H1 (cell line): ENCODE results near the gene SLC39A13. TPM values are rescaled to one million over a fixed set of nuclear protein-coding genes. Genes with fewer than 3 reads are reported as not detected.

ENCODE experiments used
- CTCF ChIA-PET: fragments of 300-600 bp; sonication (Branson Sonifier 250); formaldehyde crosslinking; loops from one replicate; lab custom pipeline; 2021; ENCODE audit not compliant: partially characterized antibody; lab: Charles Lee
- POLR2A ChIA-PET: fragments of 300-600 bp; sonication (Branson Sonifier 250); formaldehyde crosslinking; loops from one replicate; lab custom pipeline; 2021; ENCODE audit warnings: inconsistent platforms; ENCODE audit not compliant: partially characterized antibody; lab: Charles Lee
- DNase-seq, 2 experiments: peaks; one replicate each; pipeline versions ENCODE4 v3.0.0 to v3.0.0-alpha.2; 2010 to 2022; ENCODE audit warnings: low spot score in 2 of 2, low read depth in 1 of 2, mixed read lengths in 1 of 2
- FAIRE-seq: peaks from 2 replicates; lab custom pipeline; 2011; peaks lifted over from hg19 to GRCh38; lab: Jason Lieb, UNC
- H2AFZ ChIP-seq: 2 replicates; pipeline ENCODE4 v1.8.1; 2012; ENCODE audit warnings: low read length, inconsistent platforms
- H2AK5ac ChIP-seq: 2 replicates; pipeline ENCODE4 v1.6.1; 2013; ENCODE audit warnings: low read depth, low read length
- H2BK120ac ChIP-seq: replicated peaks from 2 replicates; pipeline ENCODE3; 2013; ENCODE audit warnings: low read depth, low read length, inconsistent platforms
- H2BK12ac ChIP-seq: 2 replicates; pipeline ENCODE4 v1.6.1; 2013; ENCODE audit warnings: low read depth, low read length
- H2BK15ac ChIP-seq: 2 replicates; pipeline ENCODE4 v1.6.1; 2013; ENCODE audit warnings: low read length
- H2BK20ac ChIP-seq: 2 replicates; pipeline ENCODE4 v1.6.1; 2013; ENCODE audit warnings: low read length
- H2BK5ac ChIP-seq: 2 replicates; pipeline ENCODE4 v1.6.1; 2013; ENCODE audit warnings: low read depth, low read length
- H3K14ac ChIP-seq: 2 replicates; pipeline ENCODE4 v1.6.1; 2013; ENCODE audit warnings: inconsistent platforms; ENCODE audit not compliant: insufficient read length
- H3K18ac ChIP-seq: 2 replicates; pipeline ENCODE4 v1.6.1; 2013; ENCODE audit warnings: low read length; ENCODE audit errors: extremely low read depth
- H3K23ac ChIP-seq: 2 replicates; pipeline ENCODE4 v1.6.1; 2013; ENCODE audit warnings: inconsistent platforms; ENCODE audit not compliant: insufficient read length
- H3K23me2 ChIP-seq: 2 replicates; pipeline ENCODE4 v1.6.1; 2013; ENCODE audit warnings: low read depth, low read length
- H3K27ac ChIP-seq: 2 replicates; pipeline ENCODE4 v1.6.1; 2011; ENCODE audit warnings: low read depth, low read length, inconsistent platforms
- H3K27me3 ChIP-seq, 4 experiments: replicated peaks in 1 of 4; 1 replicate in 1 of 4; 2 replicates in 3 of 4; pipeline versions ENCODE4 v1.6.1 to v1.8.1; 2011 to 2013; ENCODE audit warnings: low read length in 3 of 4, mild to moderate bottlenecking in 3 of 4, inconsistent platforms in 2 of 4, mixed read lengths in 2 of 4, moderate library complexity in 1 of 4; ENCODE audit not compliant: control insufficient read depth in 3 of 4, insufficient read depth in 3 of 4; ENCODE audit errors: extremely low read depth in 1 of 4
- H3K36me3 ChIP-seq, 4 experiments: 2 replicates each; pipeline versions ENCODE4 v1.6.1 to v1.8.1; 2011 to 2013; ENCODE audit warnings: mild to moderate bottlenecking in 4 of 4, low read length in 3 of 4, moderate library complexity in 2 of 4, control low read depth in 1 of 4, inconsistent platforms in 1 of 4; ENCODE audit not compliant: insufficient read depth in 4 of 4, control insufficient read depth in 2 of 4
- H3K4ac ChIP-seq: replicated peaks from 2 replicates; pipeline ENCODE3; 2013; ENCODE audit warnings: low read length, low read depth, mixed read lengths, inconsistent platforms; ENCODE audit not compliant: insufficient read length
- H3K4me1 ChIP-seq, 4 experiments: replicated peaks in 1 of 4; 1 replicate in 1 of 4; 2 replicates in 3 of 4; pipeline versions ENCODE4 v1.6.1 to v1.8.1; 2011 to 2013; ENCODE audit warnings: low read length in 3 of 4, inconsistent platforms in 2 of 4, mixed read lengths in 1 of 4; ENCODE audit not compliant: insufficient read depth in 4 of 4, control insufficient read depth in 3 of 4
- H3K4me2 ChIP-seq, 2 experiments: 2 replicates each; pipeline versions ENCODE4 v1.6.1 to v1.8.1; 2011 to 2013; ENCODE audit warnings: low read depth in 2 of 2, low read length in 2 of 2, control low read depth in 1 of 2, inconsistent platforms in 1 of 2, mild to moderate bottlenecking in 1 of 2; ENCODE audit not compliant: insufficient read depth in 1 of 2
- H3K4me3 ChIP-seq, 4 experiments: fragments of 200-600, 300-600 bp in 1 of 4; sonication (generic), shearing (Covaris generic), sonication (Bioruptor Twin) in 1 of 4; 2 replicates each; pipeline versions ENCODE4 v1.5.1 to v1.8.1; 2011 to 2016; ENCODE audit warnings: low read length in 4 of 4, low read depth in 3 of 4, control low read depth in 2 of 4, inconsistent platforms in 2 of 4, mild to moderate bottlenecking in 2 of 4, mixed read lengths in 1 of 4, moderate library complexity in 1 of 4; ENCODE audit not compliant: insufficient read depth in 2 of 4; ENCODE audit errors: extremely low read depth in 1 of 4
- H3K56ac ChIP-seq: replicated peaks from 2 replicates; pipeline ENCODE3; 2013; ENCODE audit warnings: low read depth, mild to moderate bottlenecking, mixed read lengths, low read length, inconsistent platforms; ENCODE audit not compliant: insufficient read length
- H3K79me1 ChIP-seq: 2 replicates; pipeline ENCODE4 v1.6.1; 2013; ENCODE audit warnings: low read depth, low read length, control low read depth
- H3K79me2 ChIP-seq, 2 experiments: 2 replicates each; pipeline versions ENCODE4 v1.6.1 to v1.8.1; 2012 to 2013; ENCODE audit warnings: low read length in 2 of 2, mild to moderate bottlenecking in 2 of 2, inconsistent platforms in 1 of 2; ENCODE audit not compliant: insufficient read depth in 2 of 2, control insufficient read depth in 1 of 2
- H3K9ac ChIP-seq, 4 experiments: replicated peaks in 1 of 4; 1 replicate in 1 of 4; 2 replicates in 3 of 4; pipeline versions ENCODE4 v1.6.1 to v1.8.1; 2011 to 2013; ENCODE audit warnings: low read depth in 3 of 4, low read length in 3 of 4, control low read depth in 2 of 4, mild to moderate bottlenecking in 2 of 4, moderate library complexity in 2 of 4, inconsistent platforms in 1 of 4; ENCODE audit errors: extremely low read depth in 1 of 4
- H3K9me3 ChIP-seq, 2 experiments: 2 replicates each; pipeline versions ENCODE4 v1.6.1 to v1.8.1; 2012 to 2013; ENCODE audit warnings: mild to moderate bottlenecking in 2 of 2, moderate library complexity in 2 of 2, control low read depth in 1 of 2, inconsistent platforms in 1 of 2, low read depth in 1 of 2, low read length in 1 of 2, mixed read lengths in 1 of 2; ENCODE audit not compliant: insufficient read depth in 2 of 2
- H4K20me1 ChIP-seq, 2 experiments: replicated peaks in 1 of 2; 2 replicates each; pipeline versions ENCODE3 to v1.8.1; 2011 to 2013; ENCODE audit warnings: inconsistent platforms in 2 of 2, low read length in 2 of 2, mild to moderate bottlenecking in 1 of 2; ENCODE audit not compliant: insufficient read depth in 2 of 2, control insufficient read depth in 1 of 2
- H4K5ac ChIP-seq: 2 replicates; pipeline ENCODE4 v1.6.1; 2013; ENCODE audit warnings: low read length, low read depth, mixed read lengths, inconsistent platforms; ENCODE audit not compliant: insufficient read length
- H4K8ac ChIP-seq: 2 replicates; pipeline ENCODE4 v1.8.0; 2013; ENCODE audit warnings: mild to moderate bottlenecking, moderate library complexity, low read length, inconsistent platforms; ENCODE audit not compliant: insufficient read depth; ENCODE audit errors: extremely low read depth
- H4K91ac ChIP-seq: replicated peaks from 2 replicates; pipeline ENCODE3; 2013; ENCODE audit warnings: low read length, mixed read lengths, inconsistent platforms; ENCODE audit not compliant: insufficient read length
- CTCF ChIP-seq, 3 experiments: IDR thresholded peaks; 1 replicate in 2 of 3; 2 replicates in 1 of 3; pipeline versions ENCODE4 v1.5.1 to v1.6.1; 2011; ENCODE audit warnings: low read length in 3 of 3, mild to moderate bottlenecking in 3 of 3, inconsistent platforms in 2 of 3, low read depth in 1 of 3, moderate library complexity in 1 of 3; ENCODE audit not compliant: insufficient read depth in 1 of 3; ENCODE audit errors: control extremely low read depth in 1 of 3
- POLR2AphosphoS5 ChIP-seq: IDR thresholded peaks from 2 replicates; pipeline ENCODE4 v1.6.1; 2011; ENCODE audit warnings: low read depth, low read length
- RAD21 ChIP-seq, 2 experiments: IDR thresholded peaks in 1 of 2; conservative IDR thresholded peaks in 1 of 2; 2 replicates each; pipeline ENCODE4 v1.6.1; 2011; ENCODE audit warnings: low read depth in 2 of 2, low read length in 2 of 2, improper control_type of control experiment in 1 of 2, inconsistent platforms in 1 of 2, mild to moderate bottlenecking in 1 of 2, moderate library complexity in 1 of 2
- WGBS, 2 experiments: shearing (Covaris generic) in 1 of 2; methylation state at CpG; one replicate each; pipeline versions ENCODE4 v1.1.6 to v1.1.7; 2013 to 2015; ENCODE audit warnings: low lambda C conversion rate in 2 of 2, mixed read lengths in 2 of 2, inconsistent platforms in 1 of 2, low coverage in 1 of 2, missing lambda C conversion rate in 1 of 2; ENCODE audit not compliant: insufficient replicate concordance in 2 of 2, insufficient coverage in 1 of 2, insufficient read length in 1 of 2; ENCODE audit errors: extremely low coverage in 1 of 2, missing lambda C conversion rate in 1 of 2; 5-methylcytosine and 5-hydroxymethylcytosine counted together
- polyA plus RNA-seq, 7 experiments: library from polyadenylated mRNA; depleted of rRNA in 3 of 7; stranded (reverse) in 5 of 7; unstranded in 2 of 7; fragments of >200 nt in 5 of 7; fragments of 200-250 nt in 2 of 7; gene quantifications; 1 replicate in 5 of 7; 2 replicates in 1 of 7; 4 replicates in 1 of 7; pipeline versions ENCODE4 v1.2.1 to v1.2.3, GENCODE V29; 2011 to 2013; ENCODE audit warnings: missing spikeins in 2 of 7, mixed read lengths in 2 of 7
- total RNA-seq: library from RNA; stranded (reverse); fragmentation: NEBNext Ultra II Directional; extraction: Animal tissue kit (Norgen Biotek cat#: 25700); gene quantifications from 2 replicates; pipeline ENCODE4 v1.2.1, GENCODE V29; 2021

SLC39A13 gene
- total and polyA plus RNA-seq, 2 of the 8 experiments (the other 6 are each of a cell fraction or from before 2014, with no cell fraction given): 23.2 to 30.0 TPM

GRCh38 chr11:47443028-47443700, 34.8 kb downstream of the SLC39A13 start:
- Histone ChIP-seq H3K9me3 (no peaks in the 10 kb centered on the region), H3K27me3 (no peaks in the 10 kb centered on the region), H4K20me1 (no peaks in the 10 kb centered on the region), H3K4me3 (no peak overlapping the region), H4K8ac (no peak overlapping the region; the same call in 1 of the 2 replicates), H3K79me1 (no peaks in the 10 kb centered on the region), H2BK120ac (no peak overlapping the region), H3K79me2 (no peaks in the 10 kb centered on the region), H2AK5ac (no peak overlapping the region), H2BK5ac (no peak overlapping the region), H3K56ac (no peak overlapping the region), H3K36me3 (no peaks in the 10 kb centered on the region), H3K18ac (no peak overlapping the region), H3K9ac (no peak overlapping the region), H3K4ac (peak overlapping the region; percentile 95), H3K23ac (no peak overlapping the region), H3K23me2 (no peaks in the 10 kb centered on the region), H3K14ac (no peak overlapping the region), H4K5ac (no peak overlapping the region), H2AFZ (no peak overlapping the region), H3K4me1 (no peaks in the 10 kb centered on the region), H2BK12ac (no peak overlapping the region), H2BK15ac (no peak overlapping the region), H4K91ac (no peak overlapping the region), H3K4me2 (no peak overlapping the region), H3K27ac (no peak overlapping the region), H2BK20ac (no peak overlapping the region)
- POLR2A ChIA-PET: interaction anchor here (0.9 to 2.0 kb wide), 3 partner anchors 19 to 24 kb away, joined by 3 to 6 read pairs (median 4); no protein-coding TSS in a partner anchor
- CTCF ChIA-PET: interaction anchor here (0.9 to 3.5 kb wide), 10 partner anchors 11 to 134 kb away, joined by 3 to 21 read pairs (median 4); no protein-coding TSS in a partner anchor
- 85% methylated on average over 12 of the region's 12 CpGs; no CpG with 5 or more reads in 1 of the 2 experiments for WGBS, 2 experiments
- DNase-seq (no peak), FAIRE-seq (no peak)
- TF ChIP-seq CTCF (IDR thresholded peaks at IDR 0.05; ENCODE audit: control extremely low read depth in 1 of 3, insufficient read depth in 1 of 3, low read depth in 1 of 3, low read length in 3 of 3) (peak; percentile 33 to 60 (median 45)), RAD21 (IDR thresholded peaks at IDR 0.05 in 1 of 2, conservative IDR thresholded peaks at IDR 0.05 in 1 of 2; ENCODE audit: low read depth in 2 of 2, low read length in 2 of 2) (peak in 1 of 2 experiments; percentile 15; a peak in 1 of 4 replicates), POLR2AphosphoS5 (no peak)
